ENCODE data around the gene KCTD1. TPM values are rescaled to one million over a fixed set of nuclear protein-coding genes. Genes with fewer than 3 reads are reported as not detected.

The KCTD1 gene
- total RNA-seq, 1 donor from 2014 or later = 18.8 TPM

GRCh38 chr18:26493021-26493420 lies 55.3 kb downstream of the KCTD1 start:
- H3K36me3 Mint-ChIP-seq (ENCODE audit: unreplicated experiment) = no peaks in the 10 kb centered on the region
- H3K4me3 Mint-ChIP-seq (ENCODE audit: unreplicated experiment) = no peak overlapping the region
- no peak for TF ChIP-seq CTCF (IDR thresholded peaks at IDR 0.05; ENCODE audit: partially characterized antibody, unreplicated experiment)
- DNase-seq = no peak
- H3K27me3 Mint-ChIP-seq (ENCODE audit: unreplicated experiment) = peaks cover 2% of the 10 kb centered on the region
- no peaks in the 10 kb centered on the region for H3K9me3 Mint-ChIP-seq (ENCODE audit: unreplicated experiment)
- H3K4me1 Mint-ChIP-seq (ENCODE audit: low read depth, unreplicated experiment) = no peaks in the 10 kb centered on the region
- no peak overlapping the region for H3K27ac Mint-ChIP-seq (ENCODE audit: unreplicated experiment)

- H3K4me3 Mint-ChIP-seq (ENCODE audit: unreplicated experiment) = no peak overlapping the region
- no peak for TF ChIP-seq CTCF (IDR thresholded peaks at IDR 0.05; ENCODE audit: partially characterized antibody, unreplicated experiment)
- H3K36me3 Mint-ChIP-seq (ENCODE audit: unreplicated experiment) = no peaks in the 10 kb centered on the region
- H3K27me3 Mint-ChIP-seq (ENCODE audit: unreplicated experiment) = peaks cover 2% of the 10 kb centered on the region
- no peaks in the 10 kb centered on the region for H3K9me3 Mint-ChIP-seq (ENCODE audit: unreplicated experiment)
- H3K4me1 Mint-ChIP-seq (ENCODE audit: low read depth, unreplicated experiment) = no peaks in the 10 kb centered on the region
- no peak overlapping the region for H3K27ac Mint-ChIP-seq (ENCODE audit: unreplicated experiment)
- DNase-seq = no peak
These were observed 57.0 kb downstream of the KCTD1 start for GRCh38 chr18:26491194-26491816.

- Mint-ChIP-seq H3K36me3 (ENCODE audit: unreplicated experiment) (no peaks in the 10 kb centered on the region), H3K9me3 (ENCODE audit: unreplicated experiment) (no peaks in the 10 kb centered on the region), H3K27ac (ENCODE audit: unreplicated experiment) (no peak overlapping the region), H3K4me3 (ENCODE audit: unreplicated experiment) (no peak overlapping the region), H3K27me3 (ENCODE audit: unreplicated experiment) (peaks cover 2% of the 10 kb centered on the region), H3K4me1 (ENCODE audit: low read depth, unreplicated experiment) (peaks cover 2% of the 10 kb centered on the region)
- TF ChIP-seq CTCF (IDR thresholded peaks at IDR 0.05; ENCODE audit: partially characterized antibody, unreplicated experiment) = no peak
- no peak for DNase-seq
These were observed 58.5 kb downstream of the KCTD1 start for GRCh38 chr18:26489881-26490280.

GRCh38 chr18:26489191-26489590 lies 59.2 kb downstream of the KCTD1 start:
- Mint-ChIP-seq H3K4me1 (ENCODE audit: low read depth, unreplicated experiment) (peaks cover 2% of the 10 kb centered on the region), H3K9me3 (ENCODE audit: unreplicated experiment) (peaks cover 3% of the 10 kb centered on the region), H3K4me3 (ENCODE audit: unreplicated experiment) (no peak overlapping the region), H3K27me3 (ENCODE audit: unreplicated experiment) (peaks cover 3% of the 10 kb centered on the region), H3K36me3 (ENCODE audit: unreplicated experiment) (no peaks in the 10 kb centered on the region), H3K27ac (ENCODE audit: unreplicated experiment) (no peak overlapping the region)
- TF ChIP-seq CTCF (IDR thresholded peaks at IDR 0.05; ENCODE audit: partially characterized antibody, unreplicated experiment) = no peak
- no peak for DNase-seq

GRCh38 chr18:26488417-26489009 lies 59.8 kb downstream of the KCTD1 start:
- no peak overlapping the region for H3K4me3 Mint-ChIP-seq (ENCODE audit: unreplicated experiment)
- TF ChIP-seq CTCF (IDR thresholded peaks at IDR 0.05; ENCODE audit: partially characterized antibody, unreplicated experiment) = no peak
- no peaks in the 10 kb centered on the region for H3K36me3 Mint-ChIP-seq (ENCODE audit: unreplicated experiment)
- H3K27me3 Mint-ChIP-seq (ENCODE audit: unreplicated experiment) = peaks cover 3% of the 10 kb centered on the region
- peaks cover 3% of the 10 kb centered on the region for H3K9me3 Mint-ChIP-seq (ENCODE audit: unreplicated experiment)
- no peak for DNase-seq
- H3K27ac Mint-ChIP-seq (ENCODE audit: unreplicated experiment) = no peak overlapping the region
- H3K4me1 Mint-ChIP-seq (ENCODE audit: low read depth, unreplicated experiment) = peaks cover 2% of the 10 kb centered on the region

Data from glutamatergic neuron (in vitro differentiated cells).